ENCODE measurements around the gene MTCL1.

Gene MTCL1

GRCh38 chr18:8821083-8821465 is 115.7 kb downstream of the MTCL1 start:
- H3K36me3 ChIP-seq (ENCODE audit: low read depth), result peaks cover 44% of the 10 kb centered on the region
- no peak overlapping the region for H3K4me3 ChIP-seq (ENCODE audit: severe bottlenecking)
- ATAC-seq (ENCODE audit: low read depth) (no peak), DNase-seq (ENCODE audit: low spot score) (no peak)
- H3K27ac ChIP-seq (ENCODE audit: poor library complexity, severe bottlenecking), result no peak overlapping the region
- no peaks in the 10 kb centered on the region for H3K4me1 ChIP-seq (ENCODE audit: insufficient read depth, poor library complexity, severe bottlenecking)
- TF ChIP-seq CTCF (IDR thresholded peaks at IDR 0.05; ENCODE audit: poor library complexity, severe bottlenecking), result no peak
- H3K27me3 ChIP-seq (ENCODE audit: insufficient read depth, poor library complexity, severe bottlenecking), result no peaks in the 10 kb centered on the region
- no peaks in the 10 kb centered on the region for H3K9me3 ChIP-seq (ENCODE audit: severe bottlenecking)

GRCh38 chr18:8821531-8821930 is 116.2 kb downstream of the MTCL1 start:
- H3K27ac ChIP-seq (ENCODE audit: poor library complexity, severe bottlenecking), result no peak overlapping the region
- TF ChIP-seq CTCF (IDR thresholded peaks at IDR 0.05; ENCODE audit: poor library complexity, severe bottlenecking), result no peak
- no peaks in the 10 kb centered on the region for H3K27me3 ChIP-seq (ENCODE audit: insufficient read depth, poor library complexity, severe bottlenecking)
- H3K4me3 ChIP-seq (ENCODE audit: severe bottlenecking), result no peak overlapping the region
- H3K4me1 ChIP-seq (ENCODE audit: insufficient read depth, poor library complexity, severe bottlenecking), result no peaks in the 10 kb centered on the region
- H3K9me3 ChIP-seq (ENCODE audit: severe bottlenecking), result no peaks in the 10 kb centered on the region
- H3K36me3 ChIP-seq (ENCODE audit: low read depth), result peaks cover 41% of the 10 kb centered on the region
- ATAC-seq (ENCODE audit: low read depth) (no peak), DNase-seq (ENCODE audit: low spot score) (no peak)

GRCh38 chr18:8822643-8823042 is 117.3 kb downstream of the MTCL1 start:
- no peak for DNase-seq (ENCODE audit: low spot score)
- Histone ChIP-seq H3K27ac (ENCODE audit: poor library complexity, severe bottlenecking) (no peak overlapping the region), H3K36me3 (ENCODE audit: low read depth) (peaks cover 39% of the 10 kb centered on the region), H3K9me3 (ENCODE audit: severe bottlenecking) (no peaks in the 10 kb centered on the region), H3K27me3 (ENCODE audit: insufficient read depth, poor library complexity, severe bottlenecking) (no peaks in the 10 kb centered on the region), H3K4me1 (ENCODE audit: insufficient read depth, poor library complexity, severe bottlenecking) (no peaks in the 10 kb centered on the region), H3K4me3 (ENCODE audit: severe bottlenecking) (no peak overlapping the region)
- ATAC-seq (ENCODE audit: low read depth), result no peak
- no peak for TF ChIP-seq CTCF (IDR thresholded peaks at IDR 0.05; ENCODE audit: poor library complexity, severe bottlenecking)

- Histone ChIP-seq H3K4me1 (ENCODE audit: insufficient read depth, poor library complexity, severe bottlenecking) (no peaks in the 10 kb centered on the region), H3K9me3 (ENCODE audit: severe bottlenecking) (no peaks in the 10 kb centered on the region), H3K27ac (ENCODE audit: poor library complexity, severe bottlenecking) (no peak overlapping the region), H3K36me3 (ENCODE audit: low read depth) (peaks cover 35% of the 10 kb centered on the region), H3K27me3 (ENCODE audit: insufficient read depth, poor library complexity, severe bottlenecking) (no peaks in the 10 kb centered on the region), H3K4me3 (ENCODE audit: severe bottlenecking) (no peak overlapping the region)
- ATAC-seq (ENCODE audit: low read depth) (no peak), DNase-seq (ENCODE audit: low spot score) (no peak)
- TF ChIP-seq CTCF (IDR thresholded peaks at IDR 0.05; ENCODE audit: poor library complexity, severe bottlenecking), result no peak
Observed at GRCh38 chr18:8823530-8823929, 118.2 kb downstream of the MTCL1 start.

GRCh38 chr18:8824846-8825245 is 119.5 kb downstream of the MTCL1 start:
- Histone ChIP-seq H3K4me1 (ENCODE audit: insufficient read depth, poor library complexity, severe bottlenecking) (no peaks in the 10 kb centered on the region), H3K27ac (ENCODE audit: poor library complexity, severe bottlenecking) (no peak overlapping the region), H3K4me3 (ENCODE audit: severe bottlenecking) (no peak overlapping the region), H3K9me3 (ENCODE audit: severe bottlenecking) (no peaks in the 10 kb centered on the region), H3K27me3 (ENCODE audit: insufficient read depth, poor library complexity, severe bottlenecking) (no peaks in the 10 kb centered on the region), H3K36me3 (ENCODE audit: low read depth) (peaks cover 24% of the 10 kb centered on the region)
- ATAC-seq (ENCODE audit: low read depth) (no peak), DNase-seq (ENCODE audit: low spot score) (no peak)
- no peak for TF ChIP-seq CTCF (IDR thresholded peaks at IDR 0.05; ENCODE audit: poor library complexity, severe bottlenecking)
